ENCODE measurements around the gene CTXND2. TPM values are rescaled to one million over a fixed set of nuclear protein-coding genes. Genes with fewer than 3 reads are reported as not detected.

Gene CTXND2
- polyA plus RNA-seq (2012; ENCODE audit: insufficient read length, low read depth), result not detected

DNA sequence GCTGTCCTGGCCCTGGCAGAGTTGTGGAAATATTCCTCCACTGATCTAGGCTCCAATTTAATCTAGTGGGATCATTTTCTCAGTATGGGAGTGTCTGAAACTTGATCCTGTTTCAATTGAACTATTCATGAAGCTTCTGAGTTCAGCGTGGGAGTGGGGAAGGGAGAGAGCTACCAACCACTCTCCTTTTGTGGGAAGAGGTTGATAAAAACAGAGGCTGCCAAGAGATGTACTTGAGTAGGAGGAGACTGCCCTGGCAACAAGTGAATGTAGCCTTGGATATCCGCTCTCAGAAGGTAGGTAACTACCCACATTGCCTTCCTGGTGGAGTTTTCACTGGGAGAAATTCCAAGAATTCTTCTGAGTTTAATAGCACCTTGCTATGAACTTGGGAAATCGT lies at the start of gene CTXND2:
Gene CTXND2 (plus strand): TSS at position 119 of the 400 bp plus-strand sequence. CDS start 25,179 bp downstream, outside the sequence.
- no peak for TF ChIP-seq FOXP2 (optimal IDR thresholded peaks at IDR 0.05; ENCODE audit: borderline replicate concordance, extremely low read depth, extremely low read length, insufficient read depth)
- TF ChIP-seq TAF1 (IDR thresholded peaks at IDR 0.05; ENCODE audit: borderline replicate concordance, insufficient read depth, low read length), result no peak

DNA sequence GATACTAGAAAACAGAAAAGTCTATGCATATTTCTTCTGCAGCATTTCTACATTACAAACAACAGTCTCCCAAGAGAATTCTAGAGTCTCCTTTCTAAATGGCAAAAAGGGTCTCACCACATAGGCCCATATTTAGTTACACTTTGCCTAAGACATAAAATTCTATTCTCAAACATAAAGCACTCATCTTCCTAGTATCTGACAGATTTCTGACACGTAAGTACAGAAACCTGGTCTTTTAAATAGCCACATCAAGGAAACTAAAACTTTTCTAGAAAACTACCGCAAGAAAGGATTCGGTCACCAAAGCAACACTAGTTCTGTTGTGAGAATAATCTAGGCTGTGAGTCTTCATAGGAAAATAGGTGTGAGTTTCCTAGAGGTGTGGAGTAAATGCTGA lies 45.3 kb upstream of the CTXND2 start:
- no peak for TF ChIP-seq FOXP2 (optimal IDR thresholded peaks at IDR 0.05; ENCODE audit: borderline replicate concordance, extremely low read depth, extremely low read length, insufficient read depth)
- TF ChIP-seq SIN3A (IDR thresholded peaks at IDR 0.05; ENCODE audit: borderline replicate concordance, insufficient read depth, low read length), result no peak
- no peak for TF ChIP-seq POLR2AphosphoS5 (IDR thresholded peaks at IDR 0.05; ENCODE audit: low read depth, low read length)
- TF ChIP-seq, protein P1, sequence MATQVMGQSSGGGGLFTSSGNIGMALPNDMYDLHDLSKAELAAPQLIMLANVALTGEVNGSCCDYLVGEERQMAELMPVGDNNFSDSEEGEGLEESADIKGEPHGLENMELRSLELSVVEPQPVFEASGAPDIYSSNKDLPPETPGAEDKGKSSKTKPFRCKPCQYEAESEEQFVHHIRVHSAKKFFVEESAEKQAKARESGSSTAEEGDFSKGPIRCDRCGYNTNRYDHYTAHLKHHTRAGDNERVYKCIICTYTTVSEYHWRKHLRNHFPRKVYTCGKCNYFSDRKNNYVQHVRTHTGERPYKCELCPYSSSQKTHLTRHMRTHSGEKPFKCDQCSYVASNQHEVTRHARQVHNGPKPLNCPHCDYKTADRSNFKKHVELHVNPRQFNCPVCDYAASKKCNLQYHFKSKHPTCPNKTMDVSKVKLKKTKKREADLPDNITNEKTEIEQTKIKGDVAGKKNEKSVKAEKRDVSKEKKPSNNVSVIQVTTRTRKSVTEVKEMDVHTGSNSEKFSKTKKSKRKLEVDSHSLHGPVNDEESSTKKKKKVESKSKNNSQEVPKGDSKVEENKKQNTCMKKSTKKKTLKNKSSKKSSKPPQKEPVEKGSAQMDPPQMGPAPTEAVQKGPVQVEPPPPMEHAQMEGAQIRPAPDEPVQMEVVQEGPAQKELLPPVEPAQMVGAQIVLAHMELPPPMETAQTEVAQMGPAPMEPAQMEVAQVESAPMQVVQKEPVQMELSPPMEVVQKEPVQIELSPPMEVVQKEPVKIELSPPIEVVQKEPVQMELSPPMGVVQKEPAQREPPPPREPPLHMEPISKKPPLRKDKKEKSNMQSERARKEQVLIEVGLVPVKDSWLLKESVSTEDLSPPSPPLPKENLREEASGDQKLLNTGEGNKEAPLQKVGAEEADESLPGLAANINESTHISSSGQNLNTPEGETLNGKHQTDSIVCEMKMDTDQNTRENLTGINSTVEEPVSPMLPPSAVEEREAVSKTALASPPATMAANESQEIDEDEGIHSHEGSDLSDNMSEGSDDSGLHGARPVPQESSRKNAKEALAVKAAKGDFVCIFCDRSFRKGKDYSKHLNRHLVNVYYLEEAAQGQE (IDR thresholded peaks at IDR 0.05; ENCODE audit: insufficient read depth in 1 of 2, low read depth in 2 of 2, low read length in 2 of 2), result no peak
- TF ChIP-seq TAF1 (IDR thresholded peaks at IDR 0.05; ENCODE audit: borderline replicate concordance, insufficient read depth, low read length), result no peak

DNA sequence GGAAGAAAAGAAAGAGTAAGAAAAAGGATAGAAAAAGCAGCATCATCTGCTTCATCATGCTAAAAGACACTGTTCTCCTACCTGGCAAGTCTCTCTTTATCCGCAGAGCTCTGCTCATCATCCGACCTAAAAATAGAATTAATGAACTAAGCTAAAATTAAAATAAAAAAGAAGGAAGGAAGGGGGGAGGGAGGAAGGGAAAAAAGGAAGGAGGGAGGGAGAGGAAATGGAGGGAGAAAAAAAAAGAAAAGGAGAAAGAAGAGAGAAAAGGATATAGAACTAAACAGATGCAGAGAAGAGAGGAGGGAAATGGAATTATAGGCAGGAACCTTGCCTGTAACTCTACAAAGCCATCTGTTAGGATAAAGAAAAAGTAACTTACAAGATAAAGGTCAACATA lies 44.6 kb upstream of the CTXND2 start:
- TF ChIP-seq, protein P1 (IDR thresholded peaks at IDR 0.05; ENCODE audit: insufficient read depth in 1 of 2, low read depth in 2 of 2, low read length in 2 of 2), result no peak
- TF ChIP-seq POLR2AphosphoS5 (IDR thresholded peaks at IDR 0.05; ENCODE audit: low read depth, low read length) (no peak), SIN3A (IDR thresholded peaks at IDR 0.05; ENCODE audit: borderline replicate concordance, insufficient read depth, low read length) (no peak), FOXP2 (optimal IDR thresholded peaks at IDR 0.05; ENCODE audit: borderline replicate concordance, extremely low read depth, extremely low read length, insufficient read depth) (no peak), TAF1 (IDR thresholded peaks at IDR 0.05; ENCODE audit: borderline replicate concordance, insufficient read depth, low read length) (no peak)

DNA sequence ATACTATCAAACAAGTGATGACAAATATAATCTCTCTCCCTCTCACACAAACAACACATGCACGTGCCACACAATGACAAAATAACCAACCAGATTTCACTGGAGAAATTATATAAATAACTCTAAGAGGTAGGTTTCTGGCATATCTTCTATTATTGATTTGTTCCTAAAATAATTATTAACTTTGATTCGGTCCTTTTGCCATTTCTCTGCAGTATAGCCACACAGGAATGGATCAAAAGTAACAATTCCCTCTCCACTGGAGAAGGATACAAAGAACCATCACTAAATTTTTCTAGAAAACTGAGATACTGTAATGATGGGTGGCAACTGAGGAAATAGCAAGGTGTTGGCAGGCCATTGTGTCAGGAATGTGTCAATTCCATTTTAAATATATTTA lies 44.0 kb upstream of the CTXND2 start:
- TF ChIP-seq, protein P1 (IDR thresholded peaks at IDR 0.05; ENCODE audit: insufficient read depth in 1 of 2, low read depth in 2 of 2, low read length in 2 of 2), result no peak
- TF ChIP-seq POLR2AphosphoS5 (IDR thresholded peaks at IDR 0.05; ENCODE audit: low read depth, low read length) (no peak), TAF1 (IDR thresholded peaks at IDR 0.05; ENCODE audit: borderline replicate concordance, insufficient read depth, low read length) (no peak), FOXP2 (optimal IDR thresholded peaks at IDR 0.05; ENCODE audit: borderline replicate concordance, extremely low read depth, extremely low read length, insufficient read depth) (no peak), SIN3A (IDR thresholded peaks at IDR 0.05; ENCODE audit: borderline replicate concordance, insufficient read depth, low read length) (no peak)

DNA sequence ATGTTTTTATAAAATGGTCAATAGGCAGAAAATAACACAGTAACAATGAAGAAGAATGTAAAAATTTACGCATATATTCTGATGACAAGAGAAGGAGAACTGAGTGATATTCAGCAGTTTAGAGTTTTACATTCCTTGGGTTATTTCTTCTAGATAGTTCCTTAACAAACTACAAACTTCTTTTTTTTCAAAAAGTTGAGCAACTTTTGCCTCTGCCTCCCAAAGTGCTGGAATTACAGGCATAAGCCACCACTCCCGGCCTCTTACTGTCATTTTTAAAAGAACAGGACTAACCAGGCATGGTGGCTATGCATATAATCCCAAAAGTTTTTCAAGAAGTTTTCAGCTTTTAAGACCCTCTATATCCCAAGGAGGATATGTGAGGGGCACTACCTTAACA lies 43.5 kb upstream of the CTXND2 start:
- TF ChIP-seq FOXP2 (optimal IDR thresholded peaks at IDR 0.05; ENCODE audit: borderline replicate concordance, extremely low read depth, extremely low read length, insufficient read depth) (no peak), TAF1 (IDR thresholded peaks at IDR 0.05; ENCODE audit: borderline replicate concordance, insufficient read depth, low read length) (no peak), SIN3A (IDR thresholded peaks at IDR 0.05; ENCODE audit: borderline replicate concordance, insufficient read depth, low read length) (no peak), POLR2AphosphoS5 (IDR thresholded peaks at IDR 0.05; ENCODE audit: low read depth, low read length) (no peak)
- TF ChIP-seq, protein P1 (IDR thresholded peaks at IDR 0.05; ENCODE audit: insufficient read depth in 1 of 2, low read depth in 2 of 2, low read length in 2 of 2), result no peak

Data from PFSK-1 (cell line).